ENCODE data around the gene BAIAP2L1. TPM values are rescaled to one million over a fixed set of nuclear protein-coding genes. Genes with fewer than 3 reads are reported as not detected.
A peak's percentile ranks its signal among the peaks of the same experiment; 100 is the strongest.

BAIAP2L1 gene
- total RNA-seq, 1 donor from 2014 or later = 10.9 TPM

DNA sequence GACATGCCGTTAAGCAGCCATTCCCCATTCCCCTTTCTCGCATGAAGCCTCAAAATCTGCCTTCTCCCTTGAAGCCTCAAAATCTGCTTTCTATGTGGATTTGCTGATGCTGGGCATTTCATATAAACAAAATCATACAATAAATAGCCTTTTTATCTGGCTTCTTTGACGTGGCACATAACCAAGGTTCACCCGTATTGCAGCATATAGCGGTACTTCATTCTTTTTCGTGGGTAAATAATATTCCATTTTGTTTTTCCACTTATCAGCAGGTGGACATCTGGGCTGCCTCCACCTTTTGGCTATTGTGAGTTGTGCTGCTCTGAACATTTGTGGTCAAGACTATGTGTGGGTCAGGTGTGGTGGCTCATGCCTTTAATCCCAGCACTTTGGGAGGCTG lies 62.4 kb downstream of the BAIAP2L1 start:
- no peak for DNase-seq (ENCODE audit: extremely low spot score, unreplicated experiment)
- Mint-ChIP-seq H3K4me3 (ENCODE audit: unreplicated experiment) (no peak overlapping the region), H3K27ac (ENCODE audit: unreplicated experiment) (no peak overlapping the region), H3K4me1 (ENCODE audit: unreplicated experiment) (peaks cover 9% of the 10 kb centered on the region), H3K27me3 (ENCODE audit: unreplicated experiment) (no peaks in the 10 kb centered on the region), H3K36me3 (ENCODE audit: unreplicated experiment) (peaks cover 3% of the 10 kb centered on the region), H3K9me3 (ENCODE audit: unreplicated experiment) (no peaks in the 10 kb centered on the region)
- TF ChIP-seq, protein P1, sequence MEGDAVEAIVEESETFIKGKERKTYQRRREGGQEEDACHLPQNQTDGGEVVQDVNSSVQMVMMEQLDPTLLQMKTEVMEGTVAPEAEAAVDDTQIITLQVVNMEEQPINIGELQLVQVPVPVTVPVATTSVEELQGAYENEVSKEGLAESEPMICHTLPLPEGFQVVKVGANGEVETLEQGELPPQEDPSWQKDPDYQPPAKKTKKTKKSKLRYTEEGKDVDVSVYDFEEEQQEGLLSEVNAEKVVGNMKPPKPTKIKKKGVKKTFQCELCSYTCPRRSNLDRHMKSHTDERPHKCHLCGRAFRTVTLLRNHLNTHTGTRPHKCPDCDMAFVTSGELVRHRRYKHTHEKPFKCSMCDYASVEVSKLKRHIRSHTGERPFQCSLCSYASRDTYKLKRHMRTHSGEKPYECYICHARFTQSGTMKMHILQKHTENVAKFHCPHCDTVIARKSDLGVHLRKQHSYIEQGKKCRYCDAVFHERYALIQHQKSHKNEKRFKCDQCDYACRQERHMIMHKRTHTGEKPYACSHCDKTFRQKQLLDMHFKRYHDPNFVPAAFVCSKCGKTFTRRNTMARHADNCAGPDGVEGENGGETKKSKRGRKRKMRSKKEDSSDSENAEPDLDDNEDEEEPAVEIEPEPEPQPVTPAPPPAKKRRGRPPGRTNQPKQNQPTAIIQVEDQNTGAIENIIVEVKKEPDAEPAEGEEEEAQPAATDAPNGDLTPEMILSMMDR (IDR thresholded peaks at IDR 0.05) = no peak

DNA sequence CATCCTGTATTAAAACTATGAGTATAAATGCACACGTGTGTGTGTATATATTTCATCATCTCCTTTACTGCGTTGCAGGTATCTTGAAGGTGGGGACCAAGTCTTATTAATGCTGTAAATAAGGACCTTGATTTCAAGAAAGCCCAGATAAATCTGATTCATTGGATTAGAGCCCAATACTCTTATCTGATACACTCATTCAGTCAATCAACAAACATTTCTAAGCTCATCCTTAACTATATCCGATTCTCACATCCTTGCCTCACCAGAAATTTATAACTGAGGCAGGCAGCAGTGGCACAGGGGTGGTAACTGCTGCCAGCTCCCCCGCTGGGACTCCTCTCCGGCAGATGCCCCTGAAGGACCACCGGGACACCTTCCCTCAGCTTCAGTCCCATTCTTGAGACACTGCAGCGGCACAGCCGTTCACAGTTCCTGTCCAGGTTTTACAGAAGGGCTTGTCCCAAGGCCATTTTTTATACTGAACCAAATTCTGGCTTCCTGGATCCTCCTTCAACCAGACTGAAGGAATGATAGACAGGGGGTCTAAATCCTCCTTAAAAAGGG lies 65.4 kb downstream of the BAIAP2L1 start:
- Mint-ChIP-seq H3K27me3 (ENCODE audit: unreplicated experiment) (no peaks in the 10 kb centered on the region), H3K4me3 (ENCODE audit: unreplicated experiment) (no peak overlapping the region), H3K27ac (ENCODE audit: unreplicated experiment) (no peak overlapping the region), H3K4me1 (ENCODE audit: unreplicated experiment) (peaks cover 5% of the 10 kb centered on the region), H3K36me3 (ENCODE audit: unreplicated experiment) (peaks cover 9% of the 10 kb centered on the region), H3K9me3 (ENCODE audit: unreplicated experiment) (peaks cover 6% of the 10 kb centered on the region)
- TF ChIP-seq, protein P1 (IDR thresholded peaks at IDR 0.05) = no peak
- no peak for DNase-seq (ENCODE audit: extremely low spot score, unreplicated experiment)

DNA sequence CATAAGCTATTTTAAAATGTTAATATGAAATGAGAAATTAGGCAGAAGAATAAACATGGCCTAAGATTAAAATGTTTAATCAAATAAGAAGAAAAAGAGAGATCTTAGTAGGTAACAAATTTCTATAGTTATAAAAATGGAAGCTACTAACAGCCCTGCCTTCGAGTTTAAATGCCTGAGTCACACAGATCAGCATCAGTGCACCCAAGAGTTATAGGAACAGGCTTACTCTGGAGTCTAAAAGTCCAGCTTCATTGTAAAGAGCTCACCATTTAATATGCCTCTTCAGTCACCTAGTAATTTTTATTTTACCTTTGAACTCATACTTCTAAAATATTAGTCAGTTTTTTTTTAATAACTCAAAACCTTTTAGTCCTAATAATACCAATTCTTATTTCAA lies 66.8 kb downstream of the BAIAP2L1 start:
- peaks cover 6% of the 10 kb centered on the region for H3K9me3 Mint-ChIP-seq (ENCODE audit: unreplicated experiment)
- H3K4me3 Mint-ChIP-seq (ENCODE audit: unreplicated experiment) = no peak overlapping the region
- peaks cover 6% of the 10 kb centered on the region for H3K36me3 Mint-ChIP-seq (ENCODE audit: unreplicated experiment)
- no peak for DNase-seq (ENCODE audit: extremely low spot score, unreplicated experiment)
- no peaks in the 10 kb centered on the region for H3K27me3 Mint-ChIP-seq (ENCODE audit: unreplicated experiment)
- TF ChIP-seq, protein P1 (IDR thresholded peaks at IDR 0.05) = no peak
- H3K27ac Mint-ChIP-seq (ENCODE audit: unreplicated experiment) = peak overlapping the region; percentile 54
- peaks cover 16% of the 10 kb centered on the region for H3K4me1 Mint-ChIP-seq (ENCODE audit: unreplicated experiment)

DNA sequence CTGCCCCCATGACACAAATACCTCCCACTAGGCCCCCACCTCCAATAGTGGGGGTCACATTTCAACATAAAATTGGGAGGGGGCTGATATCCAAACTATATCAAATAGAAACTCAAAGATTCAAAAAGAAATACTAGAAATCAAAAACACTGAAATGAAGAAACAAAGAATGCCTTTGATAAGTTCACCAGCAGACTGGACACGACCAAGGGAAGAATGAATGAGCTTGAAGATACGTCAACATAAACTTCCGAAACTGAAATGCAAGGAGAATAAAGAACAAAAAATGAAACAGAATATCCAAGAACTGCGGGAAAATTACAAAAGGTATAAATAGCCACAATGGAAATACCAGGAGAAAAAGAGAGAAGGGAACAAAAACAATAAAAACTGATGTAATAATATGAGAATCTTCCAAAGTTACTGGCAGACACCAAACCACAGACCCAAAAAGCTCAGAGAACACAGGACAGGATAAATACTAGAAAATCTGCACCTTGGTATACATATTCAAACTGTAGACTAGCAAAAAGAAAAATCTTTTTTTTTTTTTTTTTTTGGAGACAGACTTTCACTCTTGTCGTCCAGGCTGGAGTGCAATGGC lies 69.9 kb downstream of the BAIAP2L1 start:
- TF ChIP-seq, protein P1 (IDR thresholded peaks at IDR 0.05) = no peak
- H3K4me1 Mint-ChIP-seq (ENCODE audit: unreplicated experiment) = peaks cover 27% of the 10 kb centered on the region
- H3K27ac Mint-ChIP-seq (ENCODE audit: unreplicated experiment) = no peak overlapping the region
- peaks cover 6% of the 10 kb centered on the region for H3K36me3 Mint-ChIP-seq (ENCODE audit: unreplicated experiment)
- no peaks in the 10 kb centered on the region for H3K27me3 Mint-ChIP-seq (ENCODE audit: unreplicated experiment)
- DNase-seq (ENCODE audit: extremely low spot score, unreplicated experiment) = no peak
- peaks cover 6% of the 10 kb centered on the region for H3K9me3 Mint-ChIP-seq (ENCODE audit: unreplicated experiment)
- no peak overlapping the region for H3K4me3 Mint-ChIP-seq (ENCODE audit: unreplicated experiment)

- peaks cover 6% of the 10 kb centered on the region for H3K36me3 Mint-ChIP-seq (ENCODE audit: unreplicated experiment)
- H3K9me3 Mint-ChIP-seq (ENCODE audit: unreplicated experiment) = peaks cover 6% of the 10 kb centered on the region
- no peak overlapping the region for H3K4me3 Mint-ChIP-seq (ENCODE audit: unreplicated experiment)
- peaks cover 27% of the 10 kb centered on the region for H3K4me1 Mint-ChIP-seq (ENCODE audit: unreplicated experiment)
- H3K27ac Mint-ChIP-seq (ENCODE audit: unreplicated experiment) = peak overlapping the region; percentile 83
- H3K27me3 Mint-ChIP-seq (ENCODE audit: unreplicated experiment) = no peaks in the 10 kb centered on the region
- TF ChIP-seq, protein P1 (IDR thresholded peaks at IDR 0.05) = no peak
- no peak for DNase-seq (ENCODE audit: extremely low spot score, unreplicated experiment)
These were observed 71.0 kb downstream of the BAIAP2L1 start for GRCh38 chr7:98329791-98330373.
